HepG2 (cell line): ENCODE measurements around the gene METTL27. TPM values are rescaled to one million over a fixed set of nuclear protein-coding genes. Genes with fewer than 3 reads are reported as not detected.

Experiments used
- ATAC-seq: fragments of 200-7000 bp; cut with Tn5 transposase; 3 replicates; pipeline ENCODE4 v1.9.1; 2020; ENCODE audit warnings: mild to moderate bottlenecking, moderate library complexity
- BruUV-seq: library from RNA; stranded (reverse); fragments of 400-500 nt; replicated peaks from 2 replicates; lab custom pipeline; 2021; lab: Mats Ljungman, UMichigan
- CTCF ChIA-PET: fragments of 300-600 bp; formaldehyde crosslinking; extraction: SDS; loops from one replicate; lab custom pipeline; 2021; ENCODE audit warnings: low total read pairs, inconsistent platforms, low intra/inter-chr PET ratio; lab: Yijun Ruan, JAX
- POLR2A ChIA-PET: fragments of 350-600 bp; sonication (Branson Sonifier 250); formaldehyde crosslinking; loops from one replicate; lab custom pipeline; 2020; ENCODE audit warnings: antibody characterized with exemption, inconsistent platforms; lab: Yijun Ruan, JAX
- DNase-seq: peaks from one replicate; pipeline ENCODE4 v3.0.0-alpha.2; 2015; ENCODE audit warnings: low spot score
- FAIRE-seq: peaks from 3 replicates; lab custom pipeline; 2011; peaks lifted over from hg19 to GRCh38; lab: Jason Lieb, UNC
- H2AFZ ChIP-seq: one replicate; pipeline ENCODE4 v1.6.1; 2011; ENCODE audit warnings: low read length, inconsistent platforms
- H3K27ac ChIP-seq: fragments of 300-600 bp; 3 replicates; pipeline ENCODE4 v1.8.0; 2011; ENCODE audit warnings: mixed run types, mild to moderate bottlenecking, mixed read lengths, low read length, inconsistent platforms; ENCODE audit not compliant: insufficient read depth; ENCODE audit errors: extremely low read length
- H3K27me3 ChIP-seq, 2 experiments: fragments of 200-600 bp in 1 of 2; 2 replicates in 1 of 2; 3 replicates in 1 of 2; pipeline versions ENCODE4 v1.6.0 to v1.8.0; 2011; ENCODE audit warnings: low read length in 2 of 2, mild to moderate bottlenecking in 2 of 2, moderate library complexity in 2 of 2, inconsistent platforms in 1 of 2; ENCODE audit not compliant: insufficient read depth in 2 of 2, control insufficient read depth in 1 of 2
- H3K36me3 ChIP-seq, 2 experiments: fragments of 200-600 bp in 1 of 2; replicated peaks in 1 of 2; 2 replicates in 1 of 2; 3 replicates in 1 of 2; pipeline versions ENCODE4 v1.5.1 to v1.8.0; 2011; ENCODE audit warnings: low read length in 2 of 2, inconsistent platforms in 1 of 2; ENCODE audit not compliant: insufficient read depth in 2 of 2, control insufficient read depth in 1 of 2
- H3K4me1 ChIP-seq: 2 replicates; pipeline ENCODE4 v1.5.1; 2012; ENCODE audit warnings: low read length, inconsistent platforms; ENCODE audit not compliant: insufficient read depth
- H3K4me2 ChIP-seq: 2 replicates; pipeline ENCODE4 v1.6.0; 2011; ENCODE audit warnings: low read depth, low read length, inconsistent platforms
- H3K4me3 ChIP-seq, 3 experiments: fragments of 200-600 bp in 1 of 3; sonication (generic), shearing (Covaris generic) in 1 of 3; replicated peaks in 1 of 3; 2 replicates each; pipeline ENCODE4 v1.5.1; 2011 to 2016; ENCODE audit warnings: low read length in 3 of 3, inconsistent platforms in 2 of 3, low read depth in 2 of 3, mild to moderate bottlenecking in 2 of 3, control low read depth in 1 of 3, mixed read lengths in 1 of 3; ENCODE audit not compliant: insufficient read depth in 1 of 3
- H3K79me2 ChIP-seq: one replicate; pipeline ENCODE4 v1.6.1; 2011; ENCODE audit warnings: low read length, inconsistent platforms; ENCODE audit not compliant: insufficient read depth
- H3K9ac ChIP-seq: 2 replicates; pipeline ENCODE4 v1.6.0; 2011; ENCODE audit warnings: mild to moderate bottlenecking, low read depth, low read length, inconsistent platforms; ENCODE audit not compliant: insufficient read depth
- H3K9me3 ChIP-seq: 2 replicates; pipeline ENCODE4 v1.5.1; 2012; ENCODE audit warnings: mild to moderate bottlenecking, low read length
- H4K20me1 ChIP-seq: 2 replicates; pipeline ENCODE4 v1.6.0; 2011; ENCODE audit warnings: inconsistent platforms, mild to moderate bottlenecking, low read length, moderate library complexity; ENCODE audit not compliant: insufficient read depth
- AFF4 ChIP-seq: sonication (generic); formaldehyde crosslinking; IDR thresholded peaks from 2 replicates; pipeline ENCODE4 v1.4.0; 2020; ENCODE audit warnings: missing genetic modification reagents
- PHF21A ChIP-seq: sonication (generic); formaldehyde crosslinking; IDR thresholded peaks from 2 replicates; pipeline ENCODE4 v1.5.0; 2020; ENCODE audit warnings: mild to moderate bottlenecking, missing genetic modification reagents
- ZNF337 ChIP-seq: sonication (generic); formaldehyde crosslinking; IDR thresholded peaks from 2 replicates; pipeline ENCODE4 v1.5.1; 2020; ENCODE audit warnings: missing genetic modification reagents, low read depth, mild to moderate bottlenecking, borderline replicate concordance
- WGBS: methylation state at CpG from one replicate; pipeline ENCODE4 v1.1.6; 2017; ENCODE audit warnings: low lambda C conversion rate; 5-methylcytosine and 5-hydroxymethylcytosine counted together
- in situ Hi-C: cut with HindIII; loops from 2 replicates; pipeline ENCODE4 v1.10.0; 2017; ENCODE audit warnings: low pct_unique_long_range_greater_than_20kb; ENCODE audit not compliant: extremely low pct_ligation_motif_present
- intact Hi-C: fragments of 100-400 bp; cut with micrococcal nuclease; formaldehyde crosslinking; loops from one replicate; pipeline ENCODE4 v1.10.0; 2022; ENCODE audit not compliant: unreplicated experiment
- polyA plus RNA-seq, 8 experiments: library from polyadenylated mRNA; depleted of rRNA in 3 of 8; stranded (reverse) in 7 of 8; unstranded in 1 of 8; fragments of >200 nt; fragmentation: Illumina TruSeq in 4 of 8; extraction: Trizol in 4 of 8; gene quantifications; 2 replicates each; pipeline versions ENCODE4 v1.2.1 to v1.2.3, GENCODE V29; 2011 to 2016; ENCODE audit warnings: low read depth in 4 of 8, missing spikeins in 1 of 8, mixed read lengths in 1 of 8; ENCODE audit not compliant: insufficient read depth in 1 of 8
- total RNA-seq, 5 experiments: library from RNA; depleted of rRNA; stranded (reverse); fragments of >200 nt; fragmentation: Illumina TruSeq; extraction: Trizol; gene quantifications; 2 replicates each; pipeline ENCODE4 v1.2.3, GENCODE V29; 2016; ENCODE audit warnings: low read depth in 1 of 5

METTL27 gene
- total and polyA plus RNA-seq, 2 of the 13 experiments (the other 11 are each of a cell fraction or from before 2014, with no cell fraction given), result 2.0 to 3.0 TPM

- Histone ChIP-seq H3K4me2 (no peak overlapping the region), H3K9me3 (no peaks in the 10 kb centered on the region), H2AFZ (no peak overlapping the region), H3K9ac (no peak overlapping the region), H3K4me1 (peaks cover 55% of the 10 kb centered on the region), H3K36me3 (no peaks in the 10 kb centered on the region), H3K27ac (no peak overlapping the region), H3K4me3 (no peak overlapping the region), H3K79me2 (peaks cover 12% of the 10 kb centered on the region), H3K27me3 (no peaks in the 10 kb centered on the region; a peak in 1 of 5 replicates), H4K20me1 (no peaks in the 10 kb centered on the region)
- ChIA-PET CTCF (no interaction called here), POLR2A (interaction anchor here (5.5 kb wide), 1 partner anchor 7 kb away, joined by 55 read pairs; the partner anchor contains the start of gene METTL27)
- no TSS peak for BruUV-seq
- WGBS, result 100% methylated on average over 10 of the region's 11 CpGs
- DNase-seq (no peak), FAIRE-seq (no peak), ATAC-seq (no peak)
- intact Hi-C loops (no loop called here), in situ Hi-C loops (no loop called here)
- TF ChIP-seq PHF21A (CRISPR knock-in tag) (no peak), ZNF337 (CRISPR knock-in tag) (no peak), AFF4 (no peak)
These were observed 7.6 kb downstream of the METTL27 start for GRCh38 chr7:73834626-73835191.
